SU-DHL-6 (cell line): ENCODE results near the gene RECQL5.

Experiments
- H2AFZ ChIP-seq: fragments of 200-600 bp; sonication (generic); 2 replicates; pipeline ENCODE4 v1.6.1; 2014; ENCODE audit warnings: low read depth, mild to moderate bottlenecking, moderate library complexity, mixed read lengths, antibody characterized with exemption, low read length; ENCODE audit not compliant: severe bottlenecking
- H3F3A ChIP-seq: fragments of 200-600 bp; shearing (Covaris generic); 2 replicates; pipeline ENCODE4 v1.6.0; 2016; ENCODE audit warnings: antibody characterized with exemption, mild to moderate bottlenecking; ENCODE audit not compliant: insufficient read depth
- H3K27ac ChIP-seq: fragments of 200-600 bp; sonication (generic); 2 replicates; pipeline ENCODE4 v1.5.1; 2016; ENCODE audit warnings: low read depth, mild to moderate bottlenecking, low read length, moderate library complexity, mixed read lengths
- H3K27me3 ChIP-seq: fragments of 200-600 bp; sonication (generic), shearing (Covaris generic); 2 replicates; pipeline ENCODE4 v1.6.0; 2014; ENCODE audit warnings: mild to moderate bottlenecking, low read length
- H3K36me3 ChIP-seq: fragments of 200-600 bp; sonication (generic); 2 replicates; pipeline ENCODE4 v1.6.1; 2014; ENCODE audit warnings: mild to moderate bottlenecking, low read length, mixed read lengths
- H3K4me2 ChIP-seq: fragments of 300-600, 200-600 bp; shearing (Covaris generic), sonication (generic); 2 replicates; pipeline ENCODE4 v1.6.0; 2014; ENCODE audit warnings: low read length, low read depth, mild to moderate bottlenecking; ENCODE audit not compliant: poor library complexity, severe bottlenecking
- H3K4me3 ChIP-seq: fragments of 200-600 bp; sonication (generic); 2 replicates; pipeline ENCODE4 v1.5.1; 2014; ENCODE audit warnings: antibody characterized with exemption, low read length, mild to moderate bottlenecking, mixed read lengths; ENCODE audit not compliant: insufficient read depth, poor library complexity, severe bottlenecking
- H3K79me2 ChIP-seq: fragments of 200-600 bp; sonication (generic); 2 replicates; pipeline ENCODE4 v1.6.1; 2014; ENCODE audit warnings: mild to moderate bottlenecking, low read length, moderate library complexity; ENCODE audit not compliant: insufficient read depth
- H3K9ac ChIP-seq: fragments of 200-600 bp; sonication (generic); 2 replicates; pipeline ENCODE4 v1.7.0; 2014; ENCODE audit warnings: mild to moderate bottlenecking, low read length
- H3K9me2 ChIP-seq: fragments of 200-600 bp; sonication (generic); replicated peaks from 2 replicates; pipeline ENCODE4 v1.6.1; 2014; ENCODE audit warnings: low read length; ENCODE audit not compliant: insufficient read depth
- H3K9me3 ChIP-seq: fragments of 200-600 bp; sonication (generic); 2 replicates; pipeline ENCODE4 v1.6.1; 2014; ENCODE audit warnings: low read length, mixed read lengths; ENCODE audit not compliant: insufficient read depth
- H4K20me1 ChIP-seq: fragments of 200-600 bp; sonication (generic); 2 replicates; pipeline ENCODE4 v1.6.1; 2014; ENCODE audit warnings: low read depth, mild to moderate bottlenecking, antibody characterized with exemption, low read length, moderate library complexity, mixed read lengths
- CTCF ChIP-seq: fragments of 200-600 bp; sonication (generic); IDR thresholded peaks from one replicate; pipeline ENCODE4 v1.5.1; 2017; ENCODE audit warnings: antibody characterized with exemption, mild to moderate bottlenecking, low read length, moderate library complexity; ENCODE audit not compliant: insufficient read depth, poor library complexity, severe bottlenecking
- EZH2phosphoT487 ChIP-seq: fragments of 200-600 bp; sonication (generic), shearing (Covaris generic); conservative IDR thresholded peaks from 2 replicates; pipeline ENCODE4 v1.6.1; 2018; ENCODE audit warnings: mild to moderate bottlenecking, antibody characterized with exemption, low read length, moderate library complexity, mixed read lengths

The RECQL5 gene

GRCh38 chr17:75688209-75688825 lies 21.4 kb upstream of the RECQL5 start:
- Histone ChIP-seq H4K20me1 (no peaks in the 10 kb centered on the region), H3K4me3 (no peak overlapping the region), H3K79me2 (peaks cover 42% of the 10 kb centered on the region), H3K9me2 (no peaks in the 10 kb centered on the region), H3F3A (peaks cover 36% of the 10 kb centered on the region), H3K36me3 (no peaks in the 10 kb centered on the region), H3K9me3 (no peaks in the 10 kb centered on the region), H3K4me2 (peak overlapping the region; percentile 68), H2AFZ (no peak overlapping the region), H3K9ac (peak overlapping the region; percentile 47), H3K27ac (peak overlapping the region; percentile 87), H3K27me3 (no peaks in the 10 kb centered on the region)
- TF ChIP-seq EZH2phosphoT487 = no peak
- no peak for TF ChIP-seq CTCF

GRCh38 chr17:75685499-75685898 lies 18.5 kb upstream of the RECQL5 start:
- Histone ChIP-seq H3K36me3 (no peaks in the 10 kb centered on the region; the same call in 1 of the 2 replicates), H3K9me3 (no peaks in the 10 kb centered on the region), H3K27ac (peak overlapping the region; percentile 30; the same call in 1 of the 2 replicates), H3K79me2 (peaks cover 42% of the 10 kb centered on the region), H3K4me3 (no peak overlapping the region), H3F3A (peaks cover 36% of the 10 kb centered on the region), H3K9me2 (no peaks in the 10 kb centered on the region), H3K9ac (no peak overlapping the region), H2AFZ (no peak overlapping the region), H3K4me2 (peak overlapping the region; percentile 26), H4K20me1 (no peaks in the 10 kb centered on the region), H3K27me3 (no peaks in the 10 kb centered on the region)
- TF ChIP-seq CTCF = no peak
- TF ChIP-seq EZH2phosphoT487 = no peak

- Histone ChIP-seq H3K79me2 (peaks cover 37% of the 10 kb centered on the region), H3K9me2 (no peaks in the 10 kb centered on the region), H3K9ac (no peak overlapping the region), H2AFZ (no peak overlapping the region), H3K4me2 (no peak overlapping the region), H3K9me3 (no peaks in the 10 kb centered on the region), H3F3A (peaks cover 36% of the 10 kb centered on the region), H3K27me3 (no peaks in the 10 kb centered on the region), H3K27ac (no peak overlapping the region), H4K20me1 (no peaks in the 10 kb centered on the region), H3K4me3 (no peak overlapping the region), H3K36me3 (no peaks in the 10 kb centered on the region; the same call in 1 of the 2 replicates)
- no peak for TF ChIP-seq CTCF
- no peak for TF ChIP-seq EZH2phosphoT487
These were observed 18.0 kb upstream of the RECQL5 start for GRCh38 chr17:75684924-75685323.
